GM12801 (cell line): ENCODE results near the gene TMED6.

Experiments
- CTCF ChIP-seq: IDR thresholded peaks from one replicate; pipeline ENCODE4 v1.5.1; 2011; ENCODE audit warnings: control low read depth; ENCODE audit not compliant: insufficient read length; ENCODE audit errors: extremely low read depth

The TMED6 gene

GRCh38 chr16:69327585-69328310 lies 23.8 kb downstream of the TMED6 start:
- no peak for TF ChIP-seq CTCF

DNA sequence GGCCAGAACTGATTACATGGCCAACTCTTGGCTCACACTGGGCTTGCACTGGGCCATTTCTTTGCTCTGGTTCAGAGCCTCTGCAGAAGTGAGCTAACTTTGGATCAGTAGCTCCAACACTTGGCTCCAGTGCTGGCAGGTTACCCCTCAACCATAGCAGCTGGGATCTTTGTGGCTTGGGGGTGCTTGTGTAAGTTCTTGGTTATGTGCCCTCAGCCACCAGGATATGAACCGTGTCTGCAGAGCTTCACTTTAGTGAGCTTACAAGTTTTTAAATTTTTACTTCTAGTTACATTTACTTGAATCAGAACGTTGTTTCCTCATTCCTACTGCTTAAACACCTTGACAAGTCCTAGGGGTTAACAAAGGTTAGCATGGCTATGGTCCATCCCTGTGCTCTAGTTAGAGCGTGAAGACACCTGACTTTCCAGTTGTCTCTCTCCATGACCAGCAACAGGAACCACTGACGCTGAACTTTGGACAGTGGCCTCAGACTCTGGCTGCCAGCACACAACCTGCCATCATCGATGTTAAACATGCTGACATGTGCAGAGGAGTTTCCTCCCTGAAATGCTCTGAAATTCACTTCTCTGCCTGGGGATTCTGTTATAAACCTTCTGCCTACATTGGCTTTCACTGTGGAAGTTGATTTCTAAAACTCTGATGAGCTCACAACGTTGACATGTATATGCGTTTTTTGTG lies 25.3 kb downstream of the TMED6 start:
- no peak for TF ChIP-seq CTCF

GRCh38 chr16:69325784-69326171 lies 25.8 kb downstream of the TMED6 start:
- TF ChIP-seq CTCF = no peak

DNA sequence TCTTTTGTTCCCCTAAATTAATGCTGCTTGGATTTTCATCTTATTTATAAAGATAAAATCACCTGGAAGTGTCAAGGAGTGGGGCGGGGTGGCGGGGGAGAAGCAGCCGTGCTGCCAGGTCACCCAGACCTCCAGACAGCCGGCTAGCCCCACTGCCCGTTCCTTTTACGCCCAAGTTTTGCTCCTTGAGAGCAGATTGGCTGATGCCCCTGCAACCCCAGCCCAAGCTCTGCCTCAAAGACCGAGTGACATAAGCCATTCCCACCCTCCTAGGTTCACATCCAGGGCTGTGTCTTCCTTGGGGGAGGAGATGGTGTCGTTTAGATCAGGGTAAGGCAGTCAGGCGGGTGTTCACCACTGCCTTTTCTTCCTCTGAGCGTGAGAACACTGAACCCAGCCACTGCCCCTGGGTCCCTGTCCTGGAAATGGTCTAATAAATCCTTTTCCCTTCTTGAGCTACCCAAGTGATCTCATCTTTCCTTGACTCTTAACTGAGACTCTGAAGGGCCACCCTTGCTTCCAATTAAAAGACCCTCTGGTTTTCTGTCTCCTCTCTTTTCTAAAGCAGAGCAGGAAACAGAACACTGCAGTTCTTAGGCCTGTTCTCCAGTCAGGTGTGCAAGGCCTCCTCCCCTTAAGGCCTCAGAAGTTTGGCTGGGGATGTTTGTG lies 26.9 kb downstream of the TMED6 start:
- no peak for TF ChIP-seq CTCF

DNA sequence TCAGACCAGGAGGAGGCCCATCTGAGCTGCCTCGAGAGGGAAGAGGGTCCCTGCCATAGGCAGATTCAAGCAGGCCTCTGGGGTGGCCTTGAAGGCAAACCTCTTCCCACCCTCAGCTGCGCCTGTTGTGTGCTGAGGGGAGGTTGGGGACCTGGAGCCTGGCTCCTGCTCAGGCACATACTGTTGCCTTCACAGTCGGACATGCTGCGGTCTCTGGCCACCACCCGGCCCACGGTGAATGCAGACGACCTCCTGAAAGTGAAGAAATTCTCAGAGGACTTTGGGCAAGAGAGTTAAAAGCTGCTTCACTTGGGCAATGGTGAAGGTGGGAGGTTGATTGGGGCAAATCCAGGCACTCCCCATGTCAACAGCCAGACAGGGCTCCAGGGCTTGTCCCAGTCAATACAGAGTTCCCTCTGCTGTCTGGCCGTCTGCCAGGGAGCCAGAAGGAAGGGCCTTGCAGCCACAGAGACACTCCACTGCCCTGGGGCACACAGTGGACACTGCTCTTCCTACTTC lies 27.5 kb downstream of the TMED6 start:
- no peak for TF ChIP-seq CTCF

DNA sequence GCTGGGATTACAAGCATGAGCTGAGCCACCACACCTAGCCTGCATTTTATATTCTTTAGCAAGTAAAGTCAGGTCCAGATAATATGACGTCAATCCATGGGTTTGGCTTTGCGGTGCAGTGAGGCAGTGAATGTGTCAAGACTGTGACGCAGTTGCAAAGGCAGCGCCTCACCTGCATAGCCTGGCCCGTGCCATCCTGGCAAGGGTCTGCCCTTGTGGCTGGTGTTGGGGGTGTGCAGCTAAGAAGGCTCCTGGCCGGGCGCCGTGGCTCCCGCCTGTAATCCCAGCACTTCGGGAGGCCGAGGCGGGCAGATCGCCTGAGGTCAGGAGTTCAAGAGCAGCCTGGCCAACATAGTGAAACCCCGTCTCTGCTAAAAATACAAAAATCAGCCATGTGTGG lies 28.2 kb downstream of the TMED6 start:
- TF ChIP-seq CTCF = no peak

DNA sequence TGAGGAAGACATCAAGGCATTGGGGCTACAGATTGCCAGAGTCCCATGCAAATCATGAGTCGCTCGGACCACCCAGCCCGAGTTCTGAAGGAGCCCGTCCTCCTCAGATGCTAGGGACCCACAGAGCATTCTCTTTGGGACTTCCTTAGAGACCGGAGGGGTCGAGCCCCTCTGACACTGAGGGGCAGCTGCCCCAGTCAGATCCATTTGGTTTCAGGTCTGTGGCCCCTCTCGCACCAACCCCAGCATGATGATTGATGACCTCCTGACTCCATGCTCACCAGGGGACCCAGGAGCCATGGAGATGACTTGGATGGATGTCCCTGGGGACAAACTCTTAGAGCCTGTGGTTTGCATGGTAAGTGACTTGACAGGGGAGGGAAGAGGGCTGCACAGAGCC lies 29.2 kb downstream of the TMED6 start:
- no peak for TF ChIP-seq CTCF
